ENCODE measurements around the gene PXMP4. TPM values are rescaled to one million over a fixed set of nuclear protein-coding genes. Genes with fewer than 3 reads are reported as not detected.

The PXMP4 gene
- total and polyA plus RNA-seq, 8 donors: 11.6 to 47.5 (median 15.1) TPM

GRCh38 chr20:33681288-33681687, 38.8 kb downstream of the PXMP4 start:
- ATAC-seq (no peak), DNase-seq (no peak)
- H3K9me3 ChIP-seq: no peaks in the 10 kb centered on the region
- no peak for TF ChIP-seq CTCF (IDR thresholded peaks at IDR 0.05)
- peaks cover 11 to 38% of the 10 kb centered on the region in 2 donors for H3K4me1 ChIP-seq
- no peak overlapping the region for H3K4me3 ChIP-seq
- H3K27ac ChIP-seq: no peak overlapping the region
- no peaks in the 10 kb centered on the region for H3K27me3 ChIP-seq
- intact Hi-C loops (cut with DNase I): no loop called here
- no peaks in the 10 kb centered on the region for H3K36me3 ChIP-seq

- no peak overlapping the region for H3K27ac ChIP-seq
- ATAC-seq: no peak
- intact Hi-C loops (cut with DNase I): no loop called here
Observed at GRCh38 chr20:33680686-33681085, 39.4 kb downstream of the PXMP4 start.

GRCh38 chr20:33679758-33680485, 40.2 kb downstream of the PXMP4 start:
- H3K4me1 ChIP-seq: peaks cover 9 to 39% of the 10 kb centered on the region in 2 donors
- no peaks in the 10 kb centered on the region for H3K27me3 ChIP-seq
- no peak for ATAC-seq
- H3K9me3 ChIP-seq: no peaks in the 10 kb centered on the region
- no peak for DNase-seq
- intact Hi-C loops (cut with DNase I): no loop called here
- no peak for TF ChIP-seq CTCF (IDR thresholded peaks at IDR 0.05)
- no peaks in the 10 kb centered on the region for H3K36me3 ChIP-seq
- H3K4me3 ChIP-seq: no peak overlapping the region
- no peak overlapping the region for H3K27ac ChIP-seq

More at GRCh38 chr20:33680686-33681085, 39.4 kb downstream of the PXMP4 start:
- no peak overlapping the region for H3K4me3 ChIP-seq
- DNase-seq: no peak
- H3K36me3 ChIP-seq: no peaks in the 10 kb centered on the region
- no peaks in the 10 kb centered on the region for H3K27me3 ChIP-seq
- H3K4me1 ChIP-seq: peaks cover 14 to 40% of the 10 kb centered on the region in 2 donors
- H3K9me3 ChIP-seq: no peaks in the 10 kb centered on the region
- TF ChIP-seq CTCF (IDR thresholded peaks at IDR 0.05): no peak

GRCh38 chr20:33677991-33678702, 42.0 kb downstream of the PXMP4 start:
- no peak overlapping the region for H3K4me3 ChIP-seq
- ATAC-seq: no peak
- intact Hi-C loops (cut with DNase I): no loop called here
- no peak overlapping the region for H3K27ac ChIP-seq
- H3K4me1 ChIP-seq: peaks cover 8 to 35% of the 10 kb centered on the region in 2 donors
- no peak for DNase-seq
- H3K9me3 ChIP-seq: no peaks in the 10 kb centered on the region
- no peaks in the 10 kb centered on the region for H3K27me3 ChIP-seq
- no peaks in the 10 kb centered on the region for H3K36me3 ChIP-seq
- no peak for TF ChIP-seq CTCF (IDR thresholded peaks at IDR 0.05)

Measured in left lung (tissue), 10 donors.